ENCODE data around the gene TASOR2.

Gene TASOR2

GRCh38 chr10:5655121-5655520 lies 29.5 kb upstream of the TASOR2 start:
- DNase-seq (ENCODE audit: low read depth in 2 of 2): no peak

- no peak for DNase-seq (ENCODE audit: low read depth in 2 of 2)
Measured at GRCh38 chr10:5656737-5657579, 27.7 kb upstream of the TASOR2 start.

- no peak for DNase-seq (ENCODE audit: low read depth in 2 of 2)
Measured at GRCh38 chr10:5658871-5659618, 25.6 kb upstream of the TASOR2 start.

DNA sequence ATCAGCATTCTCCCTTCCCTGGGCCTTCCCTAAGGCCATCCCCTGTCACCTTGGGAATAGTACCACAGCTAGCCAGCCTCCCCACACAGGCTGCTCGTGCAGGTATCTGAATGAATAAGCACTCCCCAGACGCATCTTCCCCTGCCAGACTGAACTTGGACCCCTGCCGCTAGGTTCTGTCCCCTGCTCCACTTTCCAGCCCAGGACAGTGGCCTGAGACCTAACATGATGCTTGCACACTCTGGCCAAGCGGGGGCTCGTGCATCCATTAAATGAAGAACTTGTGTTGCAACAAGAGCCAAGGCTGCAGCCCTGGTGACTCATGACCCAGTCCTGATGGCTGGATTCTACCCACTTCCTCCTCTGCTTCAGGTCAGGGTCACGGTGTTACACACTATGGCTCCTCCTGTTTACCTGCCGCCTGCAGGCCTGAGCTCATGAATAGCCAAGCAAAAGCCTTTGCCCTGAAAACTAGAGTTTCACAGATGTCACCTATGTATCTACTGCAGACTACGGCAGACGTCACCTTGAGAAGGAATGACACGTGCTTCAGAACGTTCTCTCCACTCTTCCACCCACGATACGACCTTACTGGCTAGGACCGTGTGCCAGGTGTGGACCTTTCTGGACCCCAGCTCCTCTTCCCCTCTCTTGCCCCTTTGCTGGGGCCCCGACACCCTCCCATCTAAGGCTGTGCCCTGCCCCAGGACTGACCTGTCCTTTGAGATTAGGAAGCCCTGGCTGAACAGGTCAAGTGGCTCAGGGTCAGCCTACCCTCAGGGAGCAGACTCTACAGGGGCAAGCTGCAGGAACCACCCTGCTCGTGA lies 24.7 kb upstream of the TASOR2 start:
- DNase-seq (ENCODE audit: low read depth in 2 of 2): no peak

- DNase-seq (ENCODE audit: low read depth in 2 of 2): no peak
Measured at GRCh38 chr10:5661043-5661442, 23.6 kb upstream of the TASOR2 start.

GRCh38 chr10:5662708-5663579 lies 21.7 kb upstream of the TASOR2 start:
- no peak for DNase-seq (ENCODE audit: low read depth in 2 of 2)

GRCh38 chr10:5663692-5664427 lies 20.8 kb upstream of the TASOR2 start:
- no peak for DNase-seq (ENCODE audit: low read depth in 2 of 2)

DNA sequence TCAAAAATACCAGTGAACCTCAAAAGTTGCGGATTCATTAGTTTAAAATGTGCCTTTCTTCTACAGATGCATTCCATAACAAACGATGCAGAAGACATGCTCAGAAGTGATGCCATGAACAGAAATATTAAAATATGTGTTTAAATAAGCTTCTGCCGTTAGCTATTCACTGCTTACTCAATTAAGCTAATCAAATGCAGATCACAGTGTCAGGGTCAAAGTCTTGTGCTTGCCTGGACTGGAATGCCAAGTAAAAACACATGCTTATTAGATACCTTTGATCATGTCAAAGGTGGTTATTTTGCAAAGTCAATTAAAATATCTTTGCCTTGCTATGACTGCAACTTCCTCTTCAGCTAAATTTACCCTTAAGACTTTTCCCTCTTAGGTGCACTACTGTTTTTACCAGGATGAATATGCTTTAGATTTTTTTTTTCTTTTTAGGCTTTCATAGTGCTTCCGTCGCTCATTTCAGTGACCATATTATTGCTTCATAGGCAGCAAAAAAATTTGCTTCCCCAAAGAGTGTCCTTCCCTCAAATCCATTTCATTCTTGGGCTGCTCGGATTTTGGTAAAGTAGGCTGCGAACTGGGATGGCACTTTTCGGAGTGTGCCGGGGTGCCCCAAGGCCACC lies 19.1 kb upstream of the TASOR2 start:
- DNase-seq (ENCODE audit: low read depth in 2 of 2): no peak

GRCh38 chr10:5666008-5666840 lies 18.4 kb upstream of the TASOR2 start, which contains the start of gene ASB13:
Gene ASB13, minus strand, starts transcription at chr10:5666595. Its CDS starts 44 bp downstream, at chr10:5666551.
- DNase-seq (ENCODE audit: low read depth in 2 of 2): no peak

- DNase-seq (ENCODE audit: low read depth in 2 of 2): no peak
Measured at GRCh38 chr10:5666841-5667630, 17.6 kb upstream of the TASOR2 start.

GRCh38 chr10:5668429-5668828 lies 16.2 kb upstream of the TASOR2 start:
- DNase-seq (ENCODE audit: low read depth in 2 of 2): no peak

DNA sequence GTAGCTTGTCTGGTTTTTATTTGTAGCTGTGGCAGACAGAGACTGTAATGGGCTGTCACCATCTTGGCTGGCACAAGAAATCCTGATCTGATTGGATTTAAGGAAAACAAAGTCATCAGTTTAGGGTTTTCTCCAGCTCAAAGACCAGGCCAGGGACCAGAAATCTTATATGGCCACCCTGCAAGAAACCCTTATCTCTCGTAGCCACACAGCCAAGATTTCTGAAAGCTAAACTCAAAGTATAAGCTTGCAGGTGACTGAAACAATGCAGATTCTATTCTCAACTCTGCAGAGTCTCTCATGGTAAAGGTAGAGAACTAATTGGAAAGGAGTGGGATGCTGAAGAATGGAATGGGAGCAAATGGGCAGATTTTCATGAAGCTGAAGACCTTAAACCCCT lies 15.0 kb upstream of the TASOR2 start:
- no peak for DNase-seq (ENCODE audit: low read depth in 2 of 2)

DNA sequence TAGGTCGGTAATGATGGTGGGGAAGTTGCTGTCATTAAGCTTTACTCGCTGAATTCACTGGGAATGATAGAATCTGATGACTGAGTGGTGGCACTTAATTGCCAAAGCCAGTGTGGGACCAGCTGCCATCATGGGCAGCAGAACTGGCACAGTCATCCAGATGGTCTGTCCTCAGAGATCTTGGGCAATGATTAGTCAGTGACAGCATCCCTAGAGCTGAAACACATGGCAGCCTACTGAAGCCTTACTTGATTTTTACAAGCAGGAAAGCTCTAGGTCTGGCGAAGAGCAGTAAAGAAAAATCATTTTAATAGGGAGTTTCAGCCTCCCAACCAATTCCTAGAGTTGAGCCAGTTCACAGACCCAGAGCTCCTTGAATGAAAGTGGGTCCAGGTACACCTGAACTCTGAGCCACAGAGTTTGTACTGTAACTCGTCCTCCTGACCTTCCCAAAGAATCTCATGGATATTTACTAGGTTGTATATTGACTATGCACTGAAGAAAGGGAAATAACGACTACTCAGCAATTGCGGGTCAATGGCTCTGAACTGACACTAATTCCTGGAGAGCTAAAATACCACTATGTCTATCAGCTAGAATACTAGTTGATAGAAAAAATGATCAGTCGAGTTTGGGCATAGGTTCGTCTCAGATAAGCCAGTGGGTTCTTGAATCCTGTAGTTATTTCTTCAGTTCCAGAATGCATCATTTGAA lies 13.8 kb upstream of the TASOR2 start:
- DNase-seq (ENCODE audit: low read depth in 2 of 2): no peak

GRCh38 chr10:5678397-5679036 lies 6.1 kb upstream of the TASOR2 start:
- DNase-seq (ENCODE audit: low read depth in 2 of 2): no peak

DNA sequence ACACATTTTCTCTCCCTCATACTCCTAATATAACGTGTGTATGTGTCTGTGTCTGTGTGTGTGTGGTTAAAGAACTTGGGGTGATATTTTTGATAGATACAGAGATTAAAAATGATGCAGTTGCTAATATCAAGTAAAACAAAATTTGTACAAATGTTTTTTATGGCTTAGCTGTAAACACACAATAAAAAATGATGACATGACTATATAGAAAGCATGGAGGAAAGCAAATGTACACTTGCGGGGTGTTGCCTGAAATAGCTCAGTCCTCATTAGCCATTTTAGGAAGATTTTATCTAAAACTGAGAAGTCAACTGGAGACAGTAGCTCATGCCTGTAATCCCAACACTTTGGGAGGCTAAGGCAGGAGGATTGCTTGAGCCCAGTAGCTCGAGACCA lies 5.6 kb upstream of the TASOR2 start:
- DNase-seq (ENCODE audit: low read depth in 2 of 2): no peak

GRCh38 chr10:5679606-5680005 lies 5.0 kb upstream of the TASOR2 start:
- DNase-seq (ENCODE audit: low read depth in 2 of 2): no peak

DNA sequence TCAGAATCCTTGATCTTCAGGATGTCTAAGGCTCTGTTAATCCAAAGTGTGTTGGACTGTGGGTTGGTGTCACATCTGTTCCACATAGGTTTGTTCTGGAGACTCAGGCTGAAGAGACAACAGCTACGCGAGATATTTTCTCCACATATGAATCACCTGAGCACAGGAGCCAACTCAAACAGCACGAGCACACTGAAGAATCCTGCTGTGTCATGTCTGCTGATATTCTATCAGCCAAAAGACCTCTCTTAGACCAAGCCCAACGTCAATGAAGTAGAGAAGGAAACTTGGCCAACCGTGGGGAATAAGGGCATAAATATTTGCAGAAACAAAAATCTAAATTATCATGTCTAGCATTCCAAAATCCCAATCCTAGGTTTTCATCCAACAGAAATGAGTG lies 2.7 kb upstream of the TASOR2 start:
- no peak for DNase-seq (ENCODE audit: low read depth in 2 of 2)
